PC-3 (cell line): Measurements from ENCODE around the gene SPG7. TPM values are rescaled to one million over a fixed set of nuclear protein-coding genes. Genes with fewer than 3 reads are reported as not detected.

ENCODE experiments used
- ATAC-seq: fragments of 200-7000 bp; cut with Tn5 transposase; 2 replicates; pipeline ENCODE4 v1.9.1; 2020; ENCODE audit warnings: mild to moderate bottlenecking, moderate library complexity
- BruUV-seq: library from RNA; stranded (reverse); fragments of 400-500 nt; replicated peaks from 2 replicates; lab custom pipeline; 2021; lab: Mats Ljungman, UMichigan
- CTCF ChIA-PET: fragments of 300-600 bp; sonication (Branson Sonifier 250); formaldehyde crosslinking; loops from one replicate; lab custom pipeline; 2022; ENCODE audit warnings: antibody characterized with exemption; lab: Charles Lee
- POLR2A ChIA-PET: fragments of 300-600 bp; sonication (Branson Sonifier 250); formaldehyde crosslinking; loops from one replicate; lab custom pipeline; 2022; ENCODE audit warnings: antibody characterized with exemption; ENCODE audit not compliant: unreplicated experiment; lab: Charles Lee
- DNase-seq: peaks from one replicate; pipeline ENCODE4 v3.0.0-alpha.2; 2015
- H2AFZ ChIP-seq: fragments of 300-600 bp; sonication (generic); 2 replicates; pipeline ENCODE4 v1.6.0; 2016; ENCODE audit warnings: antibody characterized with exemption, low read length
- H3F3A ChIP-seq: fragments of 300-600 bp; sonication (generic); one replicate; pipeline ENCODE4 v1.6.0; 2017; ENCODE audit warnings: antibody characterized with exemption, low read length, control low read depth, mild to moderate bottlenecking; ENCODE audit not compliant: unreplicated experiment
- H3K27ac ChIP-seq: fragments of 300-600 bp; sonication (generic); 2 replicates; pipeline ENCODE4 v1.5.1; 2016; ENCODE audit warnings: mild to moderate bottlenecking, low read length
- H3K27me3 ChIP-seq: fragments of 300-600 bp; sonication (generic); 2 replicates; pipeline ENCODE4 v1.6.1; 2016; ENCODE audit warnings: low read length, mixed read lengths
- H3K36me3 ChIP-seq: fragments of 300-600 bp; sonication (generic); 2 replicates; pipeline ENCODE4 v1.6.1; 2016; ENCODE audit warnings: low read depth, mixed run types, low read length, mixed read lengths
- H3K4me1 ChIP-seq: fragments of 300-600 bp; sonication (generic); 2 replicates; pipeline ENCODE4 v1.5.1; 2016; ENCODE audit warnings: low read length; ENCODE audit not compliant: insufficient read depth
- H3K4me2 ChIP-seq: fragments of 300-600 bp; sonication (generic); 2 replicates; pipeline ENCODE4 v1.6.0; 2016; ENCODE audit warnings: low read length
- H3K4me3 ChIP-seq: fragments of 300-600 bp; sonication (generic); 2 replicates; pipeline ENCODE4 v1.5.1; 2016; ENCODE audit warnings: mild to moderate bottlenecking, low read length, mixed read lengths
- H3K79me2 ChIP-seq: fragments of 300-600 bp; sonication (generic); 2 replicates; pipeline ENCODE4 v1.6.1; 2017; ENCODE audit warnings: low read length, mixed read lengths
- H3K9ac ChIP-seq: fragments of 300-600 bp; sonication (generic); 2 replicates; pipeline ENCODE4 v1.6.0; 2016; ENCODE audit warnings: mild to moderate bottlenecking, low read length
- H3K9me2 ChIP-seq: fragments of 300-600 bp; sonication (generic); replicated peaks from 2 replicates; pipeline ENCODE4 v1.6.1; 2016; ENCODE audit warnings: mixed run types, low read length, mixed read lengths
- H3K9me3 ChIP-seq: fragments of 300-600 bp; sonication (generic); 2 replicates; pipeline ENCODE4 v1.6.1; 2016; ENCODE audit warnings: low read length, mixed read lengths
- H4K20me1 ChIP-seq: fragments of 300-600 bp; sonication (generic); 2 replicates; pipeline ENCODE4 v1.6.1; 2016; ENCODE audit warnings: low read length, mixed read lengths
- CTCF ChIP-seq: fragments of 300-600 bp; sonication (generic); conservative IDR thresholded peaks from 2 replicates; pipeline ENCODE4 v1.5.1; 2017; ENCODE audit warnings: antibody characterized with exemption, low read depth, mild to moderate bottlenecking, low read length
- EZH2 ChIP-seq: fragments of 300-600 bp; sonication (generic); IDR thresholded peaks from one replicate; pipeline ENCODE4 v1.6.1; 2017; ENCODE audit warnings: antibody characterized with exemption, mild to moderate bottlenecking, low read length; ENCODE audit not compliant: unreplicated experiment
- EZH2phosphoT487 ChIP-seq: fragments of 300-600 bp; sonication (generic); IDR thresholded peaks from 2 replicates; pipeline ENCODE4 v1.6.1; 2018; ENCODE audit warnings: mild to moderate bottlenecking, antibody characterized with exemption, low read length, borderline replicate concordance
- intact Hi-C: fragments of 100-400 bp; cut with micrococcal nuclease; formaldehyde crosslinking; loops from 2 replicates; pipeline ENCODE4 v1.9.0; 2023
- total RNA-seq: library from RNA; depleted of rRNA; stranded (reverse); fragments of >200 nt; gene quantifications from 2 replicates; pipeline ENCODE4 v1.2.3, GENCODE V29; 2014

Gene SPG7
- total RNA-seq, 1 experiment from 2014 or later: 106 TPM

GRCh38 chr16:89577055-89577759 lies 69.0 kb downstream of the SPG7 start:
- ChIA-PET POLR2A (no interaction called here), CTCF (no interaction called here)
- H3K9ac ChIP-seq: no peak overlapping the region
- peaks cover 19% of the 10 kb centered on the region for H3K4me1 ChIP-seq
- H3K9me2 ChIP-seq: no peaks in the 10 kb centered on the region
- H3K36me3 ChIP-seq: peaks cover 6% of the 10 kb centered on the region
- H3K4me3 ChIP-seq: peak overlapping the region; percentile 72; the same call in 1 of the 2 replicates
- no TSS peak for BruUV-seq
- H3K27ac ChIP-seq: no peak overlapping the region
- no peak for DNase-seq
- H4K20me1 ChIP-seq: no peaks in the 10 kb centered on the region
- ATAC-seq: no peak
- no peak overlapping the region for H2AFZ ChIP-seq
- H3K9me3 ChIP-seq: no peaks in the 10 kb centered on the region
- H3K4me2 ChIP-seq: peak overlapping the region; percentile 82
- peaks cover 6% of the 10 kb centered on the region for H3F3A ChIP-seq
- H3K79me2 ChIP-seq: peaks cover 17% of the 10 kb centered on the region
- TF ChIP-seq CTCF (no peak), EZH2phosphoT487 (no peak), EZH2 (no peak)
- intact Hi-C loops: no loop called here
- no peaks in the 10 kb centered on the region for H3K27me3 ChIP-seq

GRCh38 chr16:89579351-89579750 lies 71.1 kb downstream of the SPG7 start:
- DNase-seq (no peak), ATAC-seq (no peak)
- peaks cover 6% of the 10 kb centered on the region for H3F3A ChIP-seq
- H3K4me2 ChIP-seq: no peak overlapping the region
- H3K79me2 ChIP-seq: peaks cover 17% of the 10 kb centered on the region
- CTCF ChIA-PET: no interaction called here
- no peak overlapping the region for H3K4me3 ChIP-seq
- POLR2A ChIA-PET: no interaction called here
- no TSS peak for BruUV-seq
- no peak overlapping the region for H3K27ac ChIP-seq
- no peak overlapping the region for H2AFZ ChIP-seq
- no peaks in the 10 kb centered on the region for H3K9me3 ChIP-seq
- intact Hi-C loops: no loop called here
- no peaks in the 10 kb centered on the region for H4K20me1 ChIP-seq
- H3K36me3 ChIP-seq: peaks cover 6% of the 10 kb centered on the region
- H3K9ac ChIP-seq: no peak overlapping the region
- H3K4me1 ChIP-seq: peaks cover 20% of the 10 kb centered on the region
- no peak for TF ChIP-seq CTCF
- no peak for TF ChIP-seq EZH2phosphoT487
- H3K9me2 ChIP-seq: no peaks in the 10 kb centered on the region
- H3K27me3 ChIP-seq: no peaks in the 10 kb centered on the region

- intact Hi-C loops: no loop called here
- Histone ChIP-seq H4K20me1 (no peaks in the 10 kb centered on the region), H3K9me2 (no peaks in the 10 kb centered on the region), H3K27ac (peak overlapping the region; percentile 39), H3K27me3 (no peaks in the 10 kb centered on the region), H3K4me1 (peaks cover 19% of the 10 kb centered on the region), H2AFZ (no peak overlapping the region), H3K79me2 (peaks cover 12% of the 10 kb centered on the region), H3K4me3 (no peak overlapping the region), H3K36me3 (peaks cover 6% of the 10 kb centered on the region), H3K4me2 (no peak overlapping the region), H3K9me3 (no peaks in the 10 kb centered on the region), H3F3A (peaks cover 6% of the 10 kb centered on the region), H3K9ac (no peak overlapping the region)
- POLR2A ChIA-PET: no interaction called here
- CTCF ChIA-PET: no interaction called here
- DNase-seq (peak; percentile 89), ATAC-seq (peak; percentile 84)
- TF ChIP-seq EZH2phosphoT487 (no peak), EZH2 (no peak), CTCF (no peak)
- no TSS peak for BruUV-seq
Observed at GRCh38 chr16:89581045-89581695, 73.0 kb downstream of the SPG7 start.
